ENCODE measurements around the gene ZNF710. TPM values are rescaled to one million over a fixed set of nuclear protein-coding genes. Genes with fewer than 3 reads are reported as not detected.

Gene ZNF710
- total and polyA plus RNA-seq, 9 of the 15 experiments (the other 6 are each of a cell fraction or from before 2014, with no cell fraction given) = 0.56 to 14.2 (median 5.2) TPM

- H3K4me3 ChIP-seq = no peak overlapping the region
- WGBS (ENCODE audit: insufficient coverage, low coverage, missing lambda C conversion rate) = 64% methylated on average over 11 of the region's 11 CpGs
- in situ Hi-C loops (cut with MboI) = loop anchor here (10.0 kb wide), 1 partner anchor 345 kb away; the partner anchor contains the start of gene MESP1
- no TSS peak for BruUV-seq (replicated peaks)
- TF ChIP-seq ZFX (CRISPR knock-in tag; IDR thresholded peaks at IDR 0.05) = no peak
- TF ChIP-seq CGGBP1 (CRISPR knock-in tag; IDR thresholded peaks at IDR 0.05) = no peak
- no peak for TF ChIP-seq CUX1 (CRISPR knock-in tag; IDR thresholded peaks at IDR 0.05)
- no peak for TF ChIP-seq WHSC1 (IDR thresholded peaks at IDR 0.05; ENCODE audit: low read length)
- TF ChIP-seq CBFA2T3 (IDR thresholded peaks at IDR 0.05) = 0 out of 2 replicates have a peak, but pooled peaks have one; percentile 16
- no peak for TF ChIP-seq C11orf30 (IDR thresholded peaks at IDR 0.05; ENCODE audit: low read depth)
- CTCF ChIA-PET (ENCODE audit: low intra/inter-chr PET ratio) = interaction anchor here (0.9 kb wide), 1 partner anchor 202 kb away, joined by 4 read pairs; no protein-coding TSS in a partner anchor
- no peak overlapping the region for H3K27ac ChIP-seq (ENCODE audit: extremely low read depth, low read depth, low read length)
- peak overlapping the region; percentile 14; the same call in 1 of the 2 replicates for H3K4me2 ChIP-seq (ENCODE audit: insufficient read depth, low read length)
- POLR2A ChIA-PET = interaction anchor here (0.6 to 1.2 kb wide), 6 partner anchors 13 to 168 kb away, joined by 3 to 4 read pairs (median 3); partner anchors contain the start of gene TTLL13
- peaks cover 22% of the 10 kb centered on the region for H3K79me2 ChIP-seq (ENCODE audit: control insufficient read depth, insufficient read depth, low read length)
- intact Hi-C loops (cut with micrococcal nuclease) = no loop called here
- FAIRE-seq (peak; percentile 6), ATAC-seq (no peak), DNase-seq (ENCODE audit: extremely low read depth in 1 of 4, low spot score in 3 of 4) (no peak)
- no peaks in the 10 kb centered on the region for H3K9me3 ChIP-seq (replicated peaks; ENCODE audit: control insufficient read depth, insufficient read depth, low read depth, low read length)
- no peak overlapping the region for H2AFZ ChIP-seq (ENCODE audit: low read depth, low read length)
- H4K20me1 ChIP-seq (replicated peaks; ENCODE audit: control insufficient read depth, insufficient read depth, low read length) = peaks cover 6% of the 10 kb centered on the region; the same call in 1 of the 2 replicates
- no peaks in the 10 kb centered on the region for H3K36me3 ChIP-seq (ENCODE audit: control insufficient read depth, insufficient read depth, low read length)
- no peaks in the 10 kb centered on the region for H3K27me3 ChIP-seq (ENCODE audit: control insufficient read depth in 2 of 2, insufficient read depth in 2 of 2, low read length in 2 of 2)
- peak overlapping the region in 1 of 2 experiments; percentile 69; a peak in 1 of 4 replicates for H3K9ac ChIP-seq (ENCODE audit: insufficient read depth in 1 of 2, low read depth in 2 of 2, low read length in 2 of 2)
- peaks cover 32 to 51% of the 10 kb centered on the region in 2 experiments; a peak in 4 of 5 replicates for H3K4me1 ChIP-seq (replicated peaks in 1 of 2; ENCODE audit: control insufficient read depth in 2 of 2, insufficient read depth in 2 of 2, low read length in 2 of 2)
- peaks cover 3% of the 10 kb centered on the region for H3K9me1 ChIP-seq (ENCODE audit: control insufficient read depth, insufficient read depth, low read length)
These were observed 99.0 kb downstream of the ZNF710 start for GRCh38 chr15:90099868-90100831.

Data from K562 (cell line).